IgD-negative memory B cell (primary cell): ENCODE results near the gene SRRM4. TPM values are rescaled to one million over a fixed set of nuclear protein-coding genes. Genes with fewer than 3 reads are reported as not detected.

ENCODE experiments used
- H3K27ac Mint-ChIP-seq, 3 donors: one replicate each; pipeline ENCODE4 v1.8.0; 2020 to 2022; ENCODE audit warnings: mild to moderate bottlenecking in 3 of 3, mixed read lengths in 3 of 3, moderate library complexity in 1 of 3
- H3K27me3 Mint-ChIP-seq: one replicate; pipeline ENCODE4 v1.8.0; 2021; ENCODE audit warnings: mixed read lengths
- H3K36me3 Mint-ChIP-seq: one replicate; pipeline ENCODE4 v1.8.0; 2020; ENCODE audit warnings: mild to moderate bottlenecking, mixed read lengths
- H3K4me1 Mint-ChIP-seq, 3 donors: one replicate each; pipeline ENCODE4 v1.8.0; 2020 to 2022; ENCODE audit warnings: mixed read lengths in 3 of 3, mild to moderate bottlenecking in 1 of 3
- H3K4me3 Mint-ChIP-seq, 4 donors: one replicate each; pipeline ENCODE4 v1.8.0; 2020 to 2022; ENCODE audit warnings: mild to moderate bottlenecking in 4 of 4, mixed read lengths in 4 of 4, moderate library complexity in 3 of 4
- H3K9me3 Mint-ChIP-seq, 3 donors: one replicate each; pipeline ENCODE4 v1.8.0; 2020 to 2021; ENCODE audit warnings: mixed read lengths in 3 of 3, mild to moderate bottlenecking in 1 of 3
- polyA plus RNA-seq: library from polyadenylated mRNA; unstranded; fragments of 300-500 nt; fragmentation: Illumina TruSeq; gene quantifications from one replicate; pipeline ENCODE4 v1.2.3, GENCODE V29; 2021

Gene SRRM4
- polyA plus RNA-seq, 1 donor from 2014 or later = not detected

DNA sequence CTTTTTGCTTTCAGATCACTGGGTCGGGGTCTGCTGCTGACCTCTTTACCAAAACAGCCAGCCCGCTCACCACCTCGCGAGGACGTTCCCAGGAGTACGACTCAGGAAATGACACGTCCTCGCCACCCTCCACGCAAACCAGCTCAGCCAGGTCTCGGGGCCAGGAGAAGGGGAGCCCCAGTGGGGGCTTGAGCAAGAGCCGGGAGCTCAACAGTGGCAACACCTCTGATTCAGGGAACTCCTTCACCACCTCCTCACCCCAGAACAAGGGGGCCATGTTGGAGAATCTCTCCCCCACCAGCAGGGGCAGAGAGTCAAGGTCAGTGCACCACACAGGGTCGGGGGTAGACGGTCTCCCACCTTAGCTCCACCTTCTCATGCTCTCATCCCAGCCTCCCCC, 164.0 kb downstream of the SRRM4 start:
- peaks cover 7% of the 10 kb centered on the region for H3K27me3 Mint-ChIP-seq
- peaks cover 0 to 6% (median 6%) of the 10 kb centered on the region in 3 donors for H3K9me3 Mint-ChIP-seq
- no peaks in the 10 kb centered on the region for H3K4me1 Mint-ChIP-seq
- no peak overlapping the region for H3K27ac Mint-ChIP-seq
- no peak overlapping the region for H3K4me3 Mint-ChIP-seq
- H3K36me3 Mint-ChIP-seq = no peaks in the 10 kb centered on the region

GRCh38 chr12:119147847-119148448, 166.6 kb downstream of the SRRM4 start:
- Mint-ChIP-seq H3K27ac (no peak overlapping the region), H3K36me3 (peaks cover 1% of the 10 kb centered on the region), H3K4me1 (no peaks in the 10 kb centered on the region), H3K4me3 (peak overlapping the region in 1 of 4 donors; percentile 21), H3K27me3 (peaks cover 7% of the 10 kb centered on the region), H3K9me3 (peaks cover 6 to 9% (median 7%) of the 10 kb centered on the region in 3 donors)

DNA sequence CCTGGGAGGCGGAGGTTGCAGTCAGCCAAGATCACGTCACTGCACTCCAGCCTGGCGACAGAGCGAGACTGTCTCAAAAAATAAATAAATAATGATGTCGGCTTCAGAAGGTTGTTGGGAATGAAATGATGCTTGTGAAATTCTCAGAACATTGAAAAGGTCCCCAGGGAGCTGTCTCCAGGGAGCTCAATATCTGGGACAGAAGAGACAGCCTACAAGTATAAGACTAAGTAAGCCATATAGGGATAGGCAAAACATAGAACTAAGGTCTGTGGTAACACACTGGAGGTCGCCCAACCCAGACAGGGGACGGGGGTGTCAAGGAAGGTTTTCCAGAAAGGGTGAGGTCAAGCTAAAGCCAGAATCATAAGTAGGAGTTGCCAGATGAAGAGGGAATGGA, 167.9 kb downstream of the SRRM4 start:
- Mint-ChIP-seq H3K9me3 (peaks cover 6 to 9% (median 7%) of the 10 kb centered on the region in 3 donors), H3K4me3 (no peak overlapping the region), H3K36me3 (peaks cover 3% of the 10 kb centered on the region), H3K4me1 (no peaks in the 10 kb centered on the region), H3K27me3 (peaks cover 11% of the 10 kb centered on the region), H3K27ac (no peak overlapping the region)

DNA sequence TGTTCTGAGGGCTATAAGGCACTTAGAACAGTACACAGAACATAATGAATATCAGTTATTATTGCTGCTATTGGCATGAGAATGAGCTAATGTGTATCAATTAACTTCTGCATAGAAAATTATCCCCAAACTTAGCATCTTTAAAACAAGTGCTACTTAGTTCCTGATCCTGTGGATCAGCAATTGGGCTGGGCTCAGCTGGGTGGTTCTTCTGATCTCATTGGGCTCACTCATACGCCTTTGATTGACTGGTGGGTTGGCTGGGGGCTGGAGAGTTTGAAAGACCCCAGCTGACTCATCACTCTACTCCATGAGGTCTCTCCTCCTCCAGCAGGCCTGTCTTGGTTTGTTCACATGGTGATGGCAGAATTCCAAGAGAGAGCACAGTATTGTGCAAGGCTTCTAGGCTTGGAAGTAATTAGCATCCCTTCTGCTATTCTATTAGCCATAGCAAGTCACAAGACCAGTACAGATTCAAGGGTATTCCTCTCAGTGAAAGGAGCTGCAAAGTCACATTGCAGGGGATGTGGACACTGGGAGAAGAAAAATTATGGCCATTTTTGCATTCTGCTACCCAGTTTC, 170.2 kb downstream of the SRRM4 start:
- Mint-ChIP-seq H3K4me1 (no peaks in the 10 kb centered on the region), H3K27me3 (peaks cover 7% of the 10 kb centered on the region), H3K36me3 (peaks cover 3% of the 10 kb centered on the region), H3K4me3 (no peak overlapping the region), H3K27ac (no peak overlapping the region), H3K9me3 (peaks cover 3 to 7% (median 6%) of the 10 kb centered on the region in 3 donors)

GRCh38 chr12:119153477-119154434, 172.4 kb downstream of the SRRM4 start:
- peaks cover 4% of the 10 kb centered on the region for H3K27me3 Mint-ChIP-seq
- H3K4me1 Mint-ChIP-seq = no peaks in the 10 kb centered on the region
- peaks cover 5 to 7% (median 6%) of the 10 kb centered on the region in 3 donors for H3K9me3 Mint-ChIP-seq
- no peak overlapping the region for H3K4me3 Mint-ChIP-seq
- peaks cover 3% of the 10 kb centered on the region for H3K36me3 Mint-ChIP-seq
- H3K27ac Mint-ChIP-seq = no peak overlapping the region

- H3K27ac Mint-ChIP-seq = no peak overlapping the region
- H3K9me3 Mint-ChIP-seq = peaks cover 5 to 7% (median 6%) of the 10 kb centered on the region in 3 donors
- H3K36me3 Mint-ChIP-seq = peaks cover 3% of the 10 kb centered on the region
- H3K27me3 Mint-ChIP-seq = peaks cover 4% of the 10 kb centered on the region
- H3K4me3 Mint-ChIP-seq = no peak overlapping the region
- H3K4me1 Mint-ChIP-seq = no peaks in the 10 kb centered on the region
These were observed 173.1 kb downstream of the SRRM4 start for GRCh38 chr12:119154435-119154818.

DNA sequence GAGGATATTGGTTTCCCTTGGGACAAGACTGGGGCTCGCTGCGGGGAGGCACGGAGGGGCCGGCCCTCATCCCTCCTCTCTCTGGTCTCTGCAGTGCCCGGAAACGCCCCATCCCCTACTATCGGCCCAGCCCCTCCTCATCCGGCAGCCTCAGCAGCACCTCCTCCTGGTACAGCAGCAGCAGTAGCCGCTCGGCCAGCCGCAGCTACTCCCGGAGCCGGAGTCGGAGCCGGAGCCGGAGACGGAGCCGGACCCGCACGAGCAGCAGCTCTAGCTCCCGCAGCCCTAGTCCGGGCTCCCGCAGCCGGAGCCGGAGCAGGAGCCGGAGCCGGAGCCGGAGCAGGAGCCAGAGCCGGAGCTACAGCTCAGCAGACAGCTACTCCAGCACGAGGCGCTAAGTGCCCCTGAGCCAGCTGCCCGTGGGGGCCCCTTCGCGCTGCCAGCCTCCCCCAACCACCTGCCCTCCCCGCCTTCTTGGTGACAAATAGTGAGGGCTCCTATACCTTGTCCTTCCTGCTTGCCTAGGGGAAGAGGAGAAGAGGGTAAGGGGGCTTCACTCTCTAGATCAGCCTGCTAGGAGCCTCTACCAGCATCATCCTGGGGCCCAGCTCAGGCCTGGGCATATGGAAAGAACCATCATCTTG, 175.2 kb downstream of the SRRM4 start:
- Mint-ChIP-seq H3K27me3 (peaks cover 8% of the 10 kb centered on the region), H3K4me1 (no peaks in the 10 kb centered on the region), H3K27ac (no peak overlapping the region), H3K4me3 (no peak overlapping the region), H3K36me3 (peaks cover 4% of the 10 kb centered on the region), H3K9me3 (peaks cover 2 to 4% (median 4%) of the 10 kb centered on the region in 3 donors)

DNA sequence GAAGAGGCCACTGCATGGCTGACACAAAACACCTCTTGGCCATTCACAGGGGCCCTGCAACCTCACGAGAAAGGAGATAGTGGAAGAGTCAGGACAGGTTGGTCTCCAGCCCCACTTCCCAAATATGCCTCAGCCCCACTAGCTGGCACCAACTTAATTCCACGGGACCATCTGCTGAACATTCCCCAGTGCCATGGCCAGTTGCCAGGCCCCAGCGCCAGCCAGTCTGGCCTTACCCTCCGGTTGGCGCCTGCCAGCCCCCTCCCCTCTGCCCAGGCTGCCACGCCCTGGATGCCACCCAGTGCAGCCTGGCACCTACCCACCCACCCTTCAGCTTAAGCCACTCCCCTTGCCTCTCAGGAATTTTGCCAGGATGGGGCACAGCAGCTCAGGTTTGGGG, 176.2 kb downstream of the SRRM4 start:
- peaks cover 0 to 4% (median 1%) of the 10 kb centered on the region in 3 donors for H3K9me3 Mint-ChIP-seq
- H3K4me1 Mint-ChIP-seq = no peaks in the 10 kb centered on the region
- H3K36me3 Mint-ChIP-seq = peaks cover 4% of the 10 kb centered on the region
- H3K4me3 Mint-ChIP-seq = no peak overlapping the region
- H3K27ac Mint-ChIP-seq = no peak overlapping the region
- peaks cover 8% of the 10 kb centered on the region for H3K27me3 Mint-ChIP-seq

DNA sequence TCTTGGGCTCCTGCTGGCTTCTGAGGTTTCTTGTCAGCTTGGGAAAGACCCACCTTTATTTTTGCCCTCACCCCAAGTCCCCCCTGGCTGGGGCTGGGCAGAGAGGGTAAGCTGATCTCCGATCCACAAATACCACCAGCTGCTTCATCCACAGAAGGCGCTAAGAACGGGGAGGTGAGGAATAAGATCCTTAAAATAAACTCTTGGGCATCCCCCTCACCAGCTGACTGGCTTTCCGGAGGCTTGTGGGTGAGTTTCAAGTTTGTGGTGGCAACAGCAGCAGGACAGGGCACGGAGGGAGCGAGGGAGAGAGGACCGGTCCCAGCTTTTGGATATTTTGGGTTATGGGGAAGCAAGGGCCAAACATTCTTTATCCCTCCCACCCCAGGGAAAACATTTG, 176.6 kb downstream of the SRRM4 start:
- Mint-ChIP-seq H3K27me3 (peaks cover 8% of the 10 kb centered on the region), H3K9me3 (peaks cover 0 to 4% (median 0%) of the 10 kb centered on the region in 3 donors), H3K36me3 (peaks cover 2% of the 10 kb centered on the region), H3K4me3 (no peak overlapping the region), H3K4me1 (no peaks in the 10 kb centered on the region), H3K27ac (no peak overlapping the region)

- H3K27ac Mint-ChIP-seq = no peak overlapping the region
- no peak overlapping the region for H3K4me3 Mint-ChIP-seq
- peaks cover 8% of the 10 kb centered on the region for H3K27me3 Mint-ChIP-seq
- H3K36me3 Mint-ChIP-seq = peaks cover 1% of the 10 kb centered on the region
- no peaks in the 10 kb centered on the region for H3K4me1 Mint-ChIP-seq
- peaks cover 0 to 4% (median 0%) of the 10 kb centered on the region in 3 donors for H3K9me3 Mint-ChIP-seq
These were observed 177.1 kb downstream of the SRRM4 start for GRCh38 chr12:119158402-119158801.

DNA sequence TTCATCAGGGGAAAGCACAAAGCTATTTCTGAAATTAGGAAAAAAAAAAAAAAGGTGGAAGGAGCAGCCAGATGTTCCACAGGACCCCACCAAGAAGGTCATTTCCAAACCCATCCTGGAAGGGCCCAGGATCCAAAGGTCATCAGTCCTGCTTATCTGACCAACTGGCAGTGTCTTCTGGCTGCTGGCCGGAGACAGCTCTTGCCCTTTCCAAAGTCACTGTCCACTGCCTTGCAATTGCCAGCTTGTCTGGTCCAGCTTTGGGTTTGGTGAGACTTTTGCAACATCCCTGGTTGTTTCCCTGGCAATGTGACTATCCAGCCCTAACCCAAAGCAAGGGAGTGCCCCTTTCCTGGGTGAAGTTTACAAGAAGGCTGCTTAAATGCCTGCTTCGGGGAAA, 178.5 kb downstream of the SRRM4 start:
- H3K4me1 Mint-ChIP-seq = no peaks in the 10 kb centered on the region
- peaks cover 1% of the 10 kb centered on the region for H3K36me3 Mint-ChIP-seq
- peaks cover 4% of the 10 kb centered on the region for H3K27me3 Mint-ChIP-seq
- no peak overlapping the region for H3K4me3 Mint-ChIP-seq
- peaks cover 0 to 4% (median 0%) of the 10 kb centered on the region in 3 donors for H3K9me3 Mint-ChIP-seq
- peak overlapping the region in 1 of 3 donors; percentile 14 for H3K27ac Mint-ChIP-seq

- H3K36me3 Mint-ChIP-seq = no peaks in the 10 kb centered on the region
- peaks cover 2 to 16% (median 4%) of the 10 kb centered on the region in 3 donors for H3K9me3 Mint-ChIP-seq
These were observed 186.6 kb downstream of the SRRM4 start for GRCh38 chr12:119167902-119168301.

DNA sequence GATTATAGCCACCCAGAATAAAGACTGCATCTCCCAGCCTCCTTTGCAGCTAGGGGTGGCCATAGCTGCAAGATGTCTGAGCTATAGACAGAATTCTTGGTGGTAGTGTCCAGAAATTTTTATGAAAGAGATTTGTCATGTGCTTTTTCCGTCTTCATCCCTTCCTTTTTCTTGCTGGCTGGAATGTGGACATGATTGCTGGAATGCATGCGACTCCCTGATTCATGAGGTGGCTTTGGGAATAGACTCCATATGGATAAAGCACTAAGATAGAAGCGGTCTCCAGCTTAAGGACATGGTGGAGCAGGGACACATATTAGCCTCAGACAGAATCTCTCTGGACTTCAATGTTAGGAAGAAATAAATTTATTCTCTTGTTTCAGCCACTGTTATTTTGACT, 187.4 kb downstream of the SRRM4 start:
- Mint-ChIP-seq H3K9me3 (peaks cover 2 to 16% (median 4%) of the 10 kb centered on the region in 3 donors), H3K4me1 (no peaks in the 10 kb centered on the region), H3K27me3 (no peaks in the 10 kb centered on the region), H3K27ac (no peak overlapping the region), H3K36me3 (no peaks in the 10 kb centered on the region), H3K4me3 (no peak overlapping the region)

More at GRCh38 chr12:119167902-119168301, 186.6 kb downstream of the SRRM4 start:
- Mint-ChIP-seq H3K4me1 (no peaks in the 10 kb centered on the region), H3K27ac (no peak overlapping the region), H3K4me3 (no peak overlapping the region), H3K27me3 (no peaks in the 10 kb centered on the region)

GRCh38 chr12:119169150-119169549, 187.8 kb downstream of the SRRM4 start:
- Mint-ChIP-seq H3K9me3 (peaks cover 2 to 16% (median 4%) of the 10 kb centered on the region in 3 donors), H3K27me3 (no peaks in the 10 kb centered on the region), H3K4me1 (no peaks in the 10 kb centered on the region), H3K27ac (no peak overlapping the region), H3K36me3 (no peaks in the 10 kb centered on the region), H3K4me3 (no peak overlapping the region)

- Mint-ChIP-seq H3K27ac (no peak overlapping the region), H3K4me1 (no peaks in the 10 kb centered on the region), H3K27me3 (no peaks in the 10 kb centered on the region), H3K4me3 (no peak overlapping the region), H3K36me3 (no peaks in the 10 kb centered on the region), H3K9me3 (peaks cover 2 to 16% (median 8%) of the 10 kb centered on the region in 3 donors)
These were observed 189.9 kb downstream of the SRRM4 start for GRCh38 chr12:119171291-119171690.
